DND-41 (cell line): ENCODE results near the gene FABP3.

Experiments
- EZH2 ChIP-seq: IDR thresholded peaks from 3 replicates; pipeline ENCODE4 v1.6.1; 2012; ENCODE audit warnings: borderline replicate concordance, low read depth, mild to moderate bottlenecking, moderate library complexity, low read length, inconsistent platforms; ENCODE audit not compliant: severe bottlenecking
- TF ChIP-seq, protein P1 (sequence below): IDR thresholded peaks from 2 replicates; pipeline ENCODE4 v1.5.1; 2012; ENCODE audit warnings: borderline replicate concordance, low read length, moderate library complexity, mild to moderate bottlenecking; ENCODE audit not compliant: poor library complexity, severe bottlenecking; ENCODE audit errors: extremely low read depth

GRCh38 chr1:31364561-31365250, 8.2 kb downstream of the FABP3 start:
- no peak for TF ChIP-seq EZH2
- TF ChIP-seq, protein P1, sequence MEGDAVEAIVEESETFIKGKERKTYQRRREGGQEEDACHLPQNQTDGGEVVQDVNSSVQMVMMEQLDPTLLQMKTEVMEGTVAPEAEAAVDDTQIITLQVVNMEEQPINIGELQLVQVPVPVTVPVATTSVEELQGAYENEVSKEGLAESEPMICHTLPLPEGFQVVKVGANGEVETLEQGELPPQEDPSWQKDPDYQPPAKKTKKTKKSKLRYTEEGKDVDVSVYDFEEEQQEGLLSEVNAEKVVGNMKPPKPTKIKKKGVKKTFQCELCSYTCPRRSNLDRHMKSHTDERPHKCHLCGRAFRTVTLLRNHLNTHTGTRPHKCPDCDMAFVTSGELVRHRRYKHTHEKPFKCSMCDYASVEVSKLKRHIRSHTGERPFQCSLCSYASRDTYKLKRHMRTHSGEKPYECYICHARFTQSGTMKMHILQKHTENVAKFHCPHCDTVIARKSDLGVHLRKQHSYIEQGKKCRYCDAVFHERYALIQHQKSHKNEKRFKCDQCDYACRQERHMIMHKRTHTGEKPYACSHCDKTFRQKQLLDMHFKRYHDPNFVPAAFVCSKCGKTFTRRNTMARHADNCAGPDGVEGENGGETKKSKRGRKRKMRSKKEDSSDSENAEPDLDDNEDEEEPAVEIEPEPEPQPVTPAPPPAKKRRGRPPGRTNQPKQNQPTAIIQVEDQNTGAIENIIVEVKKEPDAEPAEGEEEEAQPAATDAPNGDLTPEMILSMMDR = no peak
